ENCODE measurements around the gene MT1F. TPM values are rescaled to one million over a fixed set of nuclear protein-coding genes. Genes with fewer than 3 reads are reported as not detected.

The MT1F gene
- total and polyA plus RNA-seq, 9 of the 15 experiments (the other 6 are each of a cell fraction or from before 2014, with no cell fraction given), result 0.18 to 0.68 (median 0.29) TPM; not detected in 5

DNA sequence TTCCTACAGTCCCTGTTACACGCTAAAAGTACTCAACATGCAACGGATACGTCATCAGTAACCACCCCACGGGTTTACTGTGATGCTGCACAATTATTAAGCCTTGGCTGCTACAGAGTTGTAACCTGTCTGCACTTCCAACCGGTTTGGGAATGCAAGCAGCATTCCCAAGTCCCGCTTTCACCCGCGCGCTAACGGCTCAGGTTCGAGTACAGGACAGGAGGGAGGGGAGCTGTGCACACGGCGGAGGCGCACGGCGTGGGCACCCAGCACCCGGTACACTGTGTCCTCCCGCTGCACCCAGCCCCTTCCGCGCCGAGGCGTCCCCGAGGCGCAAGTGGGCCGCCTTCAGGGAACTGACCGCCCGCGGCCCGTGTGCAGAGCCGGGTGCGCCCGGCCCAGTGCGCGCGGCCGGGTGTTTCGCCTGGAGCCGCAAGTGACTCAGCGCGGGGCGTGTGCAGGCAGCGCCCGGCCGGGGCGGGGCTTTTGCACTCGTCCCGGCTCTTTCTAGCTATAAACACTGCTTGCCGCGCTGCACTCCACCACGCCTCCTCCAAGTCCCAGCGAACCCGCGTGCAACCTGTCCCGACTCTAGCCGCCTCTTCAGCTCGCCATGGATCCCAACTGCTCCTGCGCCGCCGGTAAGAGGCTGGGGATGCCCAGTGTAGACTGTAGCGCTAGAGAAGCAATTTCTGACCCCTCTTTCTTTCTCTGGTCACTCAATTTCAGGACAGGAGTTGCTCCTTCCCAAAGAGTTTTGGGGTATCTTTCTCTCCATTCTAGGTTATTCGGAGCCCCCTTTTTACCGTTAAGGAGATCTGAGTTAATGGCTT is 49.5 kb upstream of the MT1F start, which contains the start of gene MT2A (continued):
- TF ChIP-seq ASH1L (IDR thresholded peaks at IDR 0.05; ENCODE audit: borderline replicate concordance, low read depth, partially characterized antibody) (no peak), THRAP3 (IDR thresholded peaks at IDR 0.05; ENCODE audit: borderline replicate concordance) (no peak), HDGF (IDR thresholded peaks at IDR 0.05) (no peak), ZNF263 (CRISPR knock-in tag; IDR thresholded peaks at IDR 0.05; ENCODE audit: borderline replicate concordance) (no peak), MAFF (IDR thresholded peaks at IDR 0.05; ENCODE audit: low read length) (no peak), MITF (IDR thresholded peaks at IDR 0.05) (no peak), RBM22 (IDR thresholded peaks at IDR 0.05; ENCODE audit: low read depth, low read length, poor library complexity, severe bottlenecking) (no peak), HNRNPH1 (optimal IDR thresholded peaks at IDR 0.05; ENCODE audit: low read depth, low read length) (no peak), SIN3B (IDR thresholded peaks at IDR 0.05; ENCODE audit: low read depth) (no peak), MTA3 (IDR thresholded peaks at IDR 0.05; ENCODE audit: borderline replicate concordance) (peak; percentile 60; the same call in 1 of the 2 replicates), MIER1 (IDR thresholded peaks at IDR 0.05; ENCODE audit: low read depth) (no peak), CBX8 (IDR thresholded peaks at IDR 0.05; ENCODE audit: borderline replicate concordance, extremely low read depth, low read depth, low read length, poor library complexity, severe bottlenecking) (no peak), YY1 (IDR thresholded peaks at IDR 0.05; ENCODE audit: borderline replicate concordance in 1 of 3, control insufficient read depth in 1 of 3, extremely low read depth in 1 of 3, insufficient read depth in 3 of 3, insufficient read length in 1 of 3, insufficient replicate concordance in 2 of 3, low read depth in 1 of 3, low read length in 2 of 3) (peak in 2 of 3 experiments; percentile 10 to 41), PATZ1 (CRISPR knock-in tag; IDR thresholded peaks at IDR 0.05; ENCODE audit: borderline replicate concordance) (no peak), PTTG1 (tag; IDR thresholded peaks at IDR 0.05; ENCODE audit: low read depth) (no peak)
- TF ChIP-seq, protein P1, sequence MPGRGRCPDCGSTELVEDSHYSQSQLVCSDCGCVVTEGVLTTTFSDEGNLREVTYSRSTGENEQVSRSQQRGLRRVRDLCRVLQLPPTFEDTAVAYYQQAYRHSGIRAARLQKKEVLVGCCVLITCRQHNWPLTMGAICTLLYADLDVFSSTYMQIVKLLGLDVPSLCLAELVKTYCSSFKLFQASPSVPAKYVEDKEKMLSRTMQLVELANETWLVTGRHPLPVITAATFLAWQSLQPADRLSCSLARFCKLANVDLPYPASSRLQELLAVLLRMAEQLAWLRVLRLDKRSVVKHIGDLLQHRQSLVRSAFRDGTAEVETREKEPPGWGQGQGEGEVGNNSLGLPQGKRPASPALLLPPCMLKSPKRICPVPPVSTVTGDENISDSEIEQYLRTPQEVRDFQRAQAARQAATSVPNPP (IDR thresholded peaks at IDR 0.05; ENCODE audit: borderline replicate concordance, insufficient read depth, insufficient read length), result no peak
- TF ChIP-seq, protein P2, sequence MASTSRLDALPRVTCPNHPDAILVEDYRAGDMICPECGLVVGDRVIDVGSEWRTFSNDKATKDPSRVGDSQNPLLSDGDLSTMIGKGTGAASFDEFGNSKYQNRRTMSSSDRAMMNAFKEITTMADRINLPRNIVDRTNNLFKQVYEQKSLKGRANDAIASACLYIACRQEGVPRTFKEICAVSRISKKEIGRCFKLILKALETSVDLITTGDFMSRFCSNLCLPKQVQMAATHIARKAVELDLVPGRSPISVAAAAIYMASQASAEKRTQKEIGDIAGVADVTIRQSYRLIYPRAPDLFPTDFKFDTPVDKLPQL (IDR thresholded peaks at IDR 0.05; ENCODE audit: extremely low read depth, insufficient read length), result no peak
- TF ChIP-seq, protein P3, sequence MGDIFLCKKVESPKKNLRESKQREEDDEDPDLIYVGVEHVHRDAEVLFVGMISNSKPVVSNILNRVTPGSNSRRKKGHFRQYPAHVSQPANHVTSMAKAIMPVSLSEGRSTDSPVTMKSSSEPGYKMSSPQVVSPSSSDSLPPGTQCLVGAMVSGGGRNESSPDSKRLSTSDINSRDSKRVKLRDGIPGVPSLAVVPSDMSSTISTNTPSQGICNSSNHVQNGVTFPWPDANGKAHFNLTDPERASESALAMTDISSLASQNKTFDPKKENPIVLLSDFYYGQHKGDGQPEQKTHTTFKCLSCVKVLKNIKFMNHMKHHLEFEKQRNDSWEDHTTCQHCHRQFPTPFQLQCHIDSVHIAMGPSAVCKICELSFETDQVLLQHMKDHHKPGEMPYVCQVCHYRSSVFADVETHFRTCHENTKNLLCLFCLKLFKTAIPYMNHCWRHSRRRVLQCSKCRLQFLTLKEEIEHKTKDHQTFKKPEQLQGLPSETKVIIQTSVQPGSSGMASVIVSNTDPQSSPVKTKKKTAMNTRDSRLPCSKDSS (IDR thresholded peaks at IDR 0.05; ENCODE audit: low read depth, partially characterized antibody), result no peak
